K562 (cell line): ENCODE measurements around the gene CYP2W1. TPM values are rescaled to one million over a fixed set of nuclear protein-coding genes. Genes with fewer than 3 reads are reported as not detected.

Experiments
- ATAC-seq: fragments of 200-7000 bp; cut with Tn5 transposase; 3 replicates; pipeline ENCODE4 v1.9.1; 2020; ENCODE audit warnings: moderate library complexity
- BruUV-seq: library from RNA; stranded (reverse); fragments of 400-500 nt; replicated peaks from 2 replicates; lab custom pipeline; 2021; lab: Mats Ljungman, UMichigan
- CTCF ChIA-PET: fragments of 300-600 bp; formaldehyde crosslinking; extraction: SDS; loops from one replicate; lab custom pipeline; 2021; ENCODE audit warnings: low intra/inter-chr PET ratio; lab: Yijun Ruan, JAX
- POLR2A ChIA-PET: fragments of 300-600, 350-650 bp; sonication (Branson Sonifier 250); formaldehyde crosslinking; extraction: SDS; loops from one replicate; lab custom pipeline; 2021; ENCODE audit warnings: antibody characterized with exemption, inconsistent platforms; lab: Yijun Ruan, JAX
- DNase-seq, 4 experiments: peaks; one replicate each; pipeline versions ENCODE4 v3.0.0 to v3.0.0-alpha.2; 2011 to 2018; ENCODE audit warnings: low spot score in 3 of 4, mixed read lengths in 3 of 4; ENCODE audit errors: extremely low read depth in 1 of 4
- FAIRE-seq: peaks from 2 replicates; lab custom pipeline; 2011; peaks lifted over from hg19 to GRCh38; lab: Jason Lieb, UNC
- H2AFZ ChIP-seq: 2 replicates; pipeline ENCODE4 v1.6.0; 2011; ENCODE audit warnings: low read depth, low read length, control low read depth, inconsistent platforms
- H3K27ac ChIP-seq: fragments of 200-600 bp; 3 replicates; pipeline ENCODE4 v1.8.0; 2011; ENCODE audit warnings: low read depth, mild to moderate bottlenecking, control low read depth, inconsistent platforms, low read length, moderate library complexity, mixed read lengths; ENCODE audit errors: extremely low read depth
- H3K27me3 ChIP-seq, 2 experiments: fragments of 300-600 bp in 1 of 2; 2 replicates in 1 of 2; 3 replicates in 1 of 2; pipeline versions ENCODE4 v1.6.0 to v1.8.0; 2011; ENCODE audit warnings: inconsistent platforms in 2 of 2, low read length in 2 of 2, mild to moderate bottlenecking in 1 of 2, mixed read lengths in 1 of 2, moderate library complexity in 1 of 2; ENCODE audit not compliant: control insufficient read depth in 2 of 2, insufficient read depth in 2 of 2
- H3K36me3 ChIP-seq: fragments of 300-600 bp; 3 replicates; pipeline ENCODE4 v1.8.0; 2011; ENCODE audit warnings: mild to moderate bottlenecking, low read length, inconsistent platforms; ENCODE audit not compliant: control insufficient read depth, insufficient read depth
- H3K4me1 ChIP-seq, 2 experiments: fragments of 200-600 bp in 1 of 2; replicated peaks in 1 of 2; 2 replicates in 1 of 2; 3 replicates in 1 of 2; pipeline versions ENCODE4 v1.5.1 to v1.8.0; 2011; ENCODE audit warnings: inconsistent platforms in 2 of 2, low read length in 2 of 2, mild to moderate bottlenecking in 1 of 2, mixed read lengths in 1 of 2, moderate library complexity in 1 of 2; ENCODE audit not compliant: control insufficient read depth in 2 of 2, insufficient read depth in 2 of 2
- H3K4me2 ChIP-seq: 2 replicates; pipeline ENCODE4 v1.6.1; 2011; ENCODE audit warnings: low read length, control low read depth, inconsistent platforms, mixed read lengths; ENCODE audit not compliant: insufficient read depth
- H3K4me3 ChIP-seq: fragments of 200-600 bp; sonication (generic), shearing (Covaris generic); 2 replicates; pipeline ENCODE4 v1.5.1; 2016; ENCODE audit warnings: control low read depth, inconsistent platforms
- H3K79me2 ChIP-seq: fragments of 200-600 bp; 3 replicates; pipeline ENCODE4 v1.8.0; 2011; ENCODE audit warnings: low read length, inconsistent platforms; ENCODE audit not compliant: control insufficient read depth, insufficient read depth
- H3K9ac ChIP-seq, 2 experiments: 2 replicates each; pipeline versions ENCODE4 v1.6.0 to v1.6.1; 2011; ENCODE audit warnings: low read depth in 2 of 2, low read length in 2 of 2, control low read depth in 1 of 2, inconsistent platforms in 1 of 2, mild to moderate bottlenecking in 1 of 2, mixed read lengths in 1 of 2; ENCODE audit not compliant: insufficient read depth in 1 of 2
- H3K9me1 ChIP-seq: one replicate; pipeline ENCODE4 v1.6.0; 2011; ENCODE audit warnings: inconsistent platforms, mild to moderate bottlenecking, low read length, moderate library complexity; ENCODE audit not compliant: control insufficient read depth, insufficient read depth
- H3K9me3 ChIP-seq: replicated peaks from 2 replicates; pipeline ENCODE4 v1.5.1; 2011; ENCODE audit warnings: low read depth, low read length, inconsistent platforms; ENCODE audit not compliant: control insufficient read depth, insufficient read depth
- H4K20me1 ChIP-seq: replicated peaks from 2 replicates; pipeline ENCODE4 v1.6.1; 2011; ENCODE audit warnings: low read length, inconsistent platforms, mixed read lengths; ENCODE audit not compliant: control insufficient read depth, insufficient read depth
- BCL6 ChIP-seq: fragments of 250-450 bp; sonication (Bioruptor Pico); IDR thresholded peaks from 2 replicates; pipeline ENCODE4 v1.4.0; 2020
- E2F4 ChIP-seq: sonication (generic); formaldehyde crosslinking; IDR thresholded peaks from 2 replicates; pipeline ENCODE4 v1.8.0; 2022; ENCODE audit warnings: mild to moderate bottlenecking, low read depth, missing genetic modification reagents
- GTF2F1 ChIP-seq: IDR thresholded peaks from 2 replicates; pipeline ENCODE4 v1.6.1; 2011; ENCODE audit warnings: low read depth, low read length, improper control_type of control experiment
- LEF1 ChIP-seq: fragments of 450-650 bp; IDR thresholded peaks from 2 replicates; pipeline ENCODE4 v1.6.1; 2016; ENCODE audit warnings: mild to moderate bottlenecking
- PKNOX1 ChIP-seq: fragments of 450-650 bp; IDR thresholded peaks from 2 replicates; pipeline ENCODE4 v1.6.1; 2016
- POLR3G ChIP-seq: IDR thresholded peaks from 2 replicates; pipeline ENCODE4 v1.6.1; 2011; ENCODE audit not compliant: insufficient read length, insufficient replicate concordance; ENCODE audit errors: extremely low read depth
- RAD21 ChIP-seq, 2 experiments: fragments of 250-450 bp in 1 of 2; fragments of 450-650 bp in 1 of 2; sonication (Bioruptor Pico) in 1 of 2; formaldehyde crosslinking in 1 of 2; IDR thresholded peaks in 1 of 2; conservative IDR thresholded peaks in 1 of 2; 2 replicates each; pipeline versions ENCODE4 v1.4.0 to v1.8.0; 2020 to 2022; ENCODE audit warnings: mild to moderate bottlenecking in 2 of 2, moderate library complexity in 1 of 2
- SMARCA4 ChIP-seq: fragments of 450-650 bp; IDR thresholded peaks from 2 replicates; pipeline ENCODE4 v1.6.1; 2016
- SMARCB1 ChIP-seq: IDR thresholded peaks from 2 replicates; pipeline ENCODE4 v1.6.1; 2011; ENCODE audit warnings: improper control_type of control experiment, low read depth; ENCODE audit not compliant: insufficient read length
- TCF7L2 ChIP-seq: fragments of 150-350 bp; IDR thresholded peaks from 2 replicates; pipeline ENCODE4 v1.6.1; 2016; ENCODE audit warnings: low read depth, mild to moderate bottlenecking, low read length, moderate library complexity
- ZNF449 ChIP-seq: fragments of 250-450 bp; sonication (Bioruptor Pico); IDR thresholded peaks from 2 replicates; pipeline ENCODE4 v1.8.0; 2022; ENCODE audit warnings: moderate library complexity, mild to moderate bottlenecking, inconsistent platforms
- WGBS: fragments of 100-300 bp; shearing (Covaris generic); methylation state at CpG from one replicate; pipeline ENCODE4 v1.1.6; 2016; ENCODE audit warnings: low coverage, mixed read lengths; ENCODE audit not compliant: insufficient coverage; ENCODE audit errors: missing lambda C conversion rate; 5-methylcytosine and 5-hydroxymethylcytosine counted together
- in situ Hi-C: fragments of 300-500 bp; cut with MboI; formaldehyde crosslinking; loops from 4 replicates; pipeline ENCODE4 v1.15.0; 2018; ENCODE audit warnings: inconsistent platforms, mixed read lengths
- intact Hi-C: fragments of 100-400 bp; cut with micrococcal nuclease; formaldehyde crosslinking; loops from 2 replicates; pipeline ENCODE4 v1.14.2; 2022
- polyA plus RNA-seq, 8 experiments: library from polyadenylated mRNA; depleted of rRNA in 4 of 8; stranded (reverse) in 5 of 8; unstranded in 3 of 8; fragments of >200 nt; fragmentation: Nextera tagmentation in 2 of 8; fragmentation: Illumina TruSeq in 1 of 8; extraction: Ambion mirVana in 2 of 8; extraction: Trizol in 1 of 8; gene quantifications; 2 replicates each; pipeline versions ENCODE4 v1.2.1 to v1.2.3, GENCODE V29; 2011 to 2014; ENCODE audit warnings: inconsistent platforms in 1 of 8, missing spikeins in 1 of 8
- total RNA-seq, 7 experiments: library from RNA; depleted of rRNA in 6 of 7; stranded (reverse); fragments of >200 nt in 6 of 7; fragmentation: Illumina TruSeq in 2 of 7; extraction: Trizol in 2 of 7; gene quantifications; 2 replicates each; pipeline versions ENCODE4 v1.2.1 to v1.2.3, GENCODE V29; 2011 to 2021; ENCODE audit warnings: low replicate concordance in 1 of 7

The CYP2W1 gene
- total and polyA plus RNA-seq, 9 of the 15 experiments (the other 6 are each of a cell fraction or from before 2014, with no cell fraction given), result not detected

GRCh38 chr7:1020849-1021251, 37.9 kb downstream of the CYP2W1 start (continued):
- no peak for TF ChIP-seq E2F4 (CRISPR knock-in tag)
- peak in 1 of 2 experiments; percentile 22; a peak in 1 of 4 replicates for TF ChIP-seq RAD21 (CRISPR knock-in tag; conservative IDR thresholded peaks at IDR 0.05 in 1 of 2, IDR thresholded peaks at IDR 0.05 in 1 of 2)
- no peak for TF ChIP-seq SMARCB1

- Histone ChIP-seq H3K4me1 (peaks cover 0 to 74% of the 10 kb centered on the region in 2 experiments; a peak in 2 of 5 replicates), H3K9ac (no peak overlapping the region), H4K20me1 (peaks cover 1% of the 10 kb centered on the region; the same call in 1 of the 2 replicates), H3K27me3 (no peaks in the 10 kb centered on the region), H3K9me1 (no peaks in the 10 kb centered on the region), H3K27ac (no peak overlapping the region), H3K4me2 (no peak overlapping the region), H2AFZ (no peak overlapping the region), H3K4me3 (no peak overlapping the region), H3K9me3 (peaks cover 7% of the 10 kb centered on the region), H3K79me2 (peaks cover 54% of the 10 kb centered on the region), H3K36me3 (peaks cover 44% of the 10 kb centered on the region)
- DNase-seq (no peak), FAIRE-seq (no peak), ATAC-seq (no peak)
- ChIA-PET CTCF (interaction anchor here (0.6 kb wide), 1 partner anchor 154 kb away, joined by 4 read pairs; no protein-coding TSS in a partner anchor), POLR2A (no interaction called here)
- no TSS peak for BruUV-seq
- intact Hi-C loops (no loop called here), in situ Hi-C loops (no loop called here)
- TF ChIP-seq PKNOX1 (peak; percentile 54), SMARCA4 (no peak), TCF7L2 (no peak), LEF1 (no peak), BCL6 (CRISPR knock-in tag) (no peak), POLR3G (no peak), GTF2F1 (no peak), ZNF449 (CRISPR knock-in tag) (no peak)
- WGBS, result 96% methylated on average over 7 of the region's 7 CpGs
Measured at GRCh38 chr7:1021366-1021765, 38.4 kb downstream of the CYP2W1 start.
